ENCODE results near the gene OTULINL. TPM values are rescaled to one million over a fixed set of nuclear protein-coding genes. Genes with fewer than 3 reads are reported as not detected.

The OTULINL gene
- total and polyA plus RNA-seq, 4 donors: 19.9 to 35.0 (median 25.5) TPM

DNA sequence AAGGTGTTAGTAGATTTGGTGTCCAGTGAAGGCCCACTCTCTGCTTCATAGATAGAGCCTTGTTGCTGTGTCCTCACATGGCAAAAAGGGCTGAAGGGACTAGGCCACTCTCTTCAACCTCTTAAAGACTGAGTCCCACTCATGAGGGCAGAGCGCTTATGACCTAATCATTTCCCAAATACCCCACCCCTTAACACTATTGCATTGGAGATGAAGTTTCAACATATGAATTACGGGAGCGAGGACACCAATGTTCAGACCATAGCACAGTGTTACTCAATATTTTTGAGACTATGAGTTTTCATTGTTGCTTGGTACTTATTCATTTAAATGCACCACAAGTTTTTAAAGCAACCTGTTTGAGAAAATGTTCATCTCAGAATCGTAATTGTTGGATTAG is 8.8 kb upstream of the OTULINL start:
- H3K4me3 ChIP-seq (ENCODE audit: low read depth, low read length): no peak overlapping the region
- DNase-seq (ENCODE audit: low read depth in 4 of 6, low spot score in 6 of 6): no peak
- no peaks in the 10 kb centered on the region for H3K36me3 ChIP-seq (ENCODE audit: control insufficient read depth, insufficient read depth, low read length)
- peaks cover 3% of the 10 kb centered on the region for H3K4me1 ChIP-seq (ENCODE audit: control insufficient read depth, insufficient read depth, low read length)
- no peaks in the 10 kb centered on the region for H3K9me3 ChIP-seq (ENCODE audit: control insufficient read depth, insufficient read depth, low read length)
- H3K27me3 ChIP-seq (ENCODE audit: control insufficient read depth, insufficient read depth, low read length): no peaks in the 10 kb centered on the region
- 100% methylated on average over 1 of the region's 4 CpGs for WGBS (ENCODE audit: insufficient coverage)
- peak overlapping the region; percentile 22 for H3K27ac ChIP-seq (ENCODE audit: low read depth, low read length)

DNA sequence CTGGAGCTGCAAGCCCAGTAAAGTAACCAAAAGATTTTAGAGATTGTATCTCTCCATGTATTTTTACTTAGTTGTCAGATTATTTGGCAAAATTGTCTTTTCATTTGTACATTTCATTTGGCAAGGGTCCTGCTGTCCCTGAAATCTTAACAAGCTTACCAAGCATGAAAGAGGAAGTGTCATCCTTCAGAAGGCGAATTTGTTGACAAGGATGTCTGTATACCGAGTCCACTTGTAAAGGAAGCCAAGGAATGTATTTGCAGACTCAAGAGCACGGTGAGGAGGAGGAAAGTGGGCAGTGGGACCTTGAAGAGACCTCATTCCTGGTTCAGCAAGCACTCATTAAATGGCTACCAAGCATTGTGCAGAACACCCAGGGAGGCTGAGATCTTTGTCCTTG is 7.5 kb upstream of the OTULINL start:
- peak in 1 of 6 donors; percentile 65 for DNase-seq (ENCODE audit: low read depth in 4 of 6, low spot score in 6 of 6)
- Histone ChIP-seq H3K27ac (ENCODE audit: low read depth, low read length) (no peak overlapping the region), H3K9me3 (ENCODE audit: control insufficient read depth, insufficient read depth, low read length) (peaks cover 2% of the 10 kb centered on the region), H3K4me3 (ENCODE audit: low read depth, low read length) (no peak overlapping the region), H3K36me3 (ENCODE audit: control insufficient read depth, insufficient read depth, low read length) (no peaks in the 10 kb centered on the region), H3K4me1 (ENCODE audit: control insufficient read depth, insufficient read depth, low read length) (peaks cover 3% of the 10 kb centered on the region), H3K27me3 (ENCODE audit: control insufficient read depth, insufficient read depth, low read length) (no peaks in the 10 kb centered on the region)
- WGBS (ENCODE audit: insufficient coverage): 80% methylated on average over 3 of the region's 3 CpGs

DNA sequence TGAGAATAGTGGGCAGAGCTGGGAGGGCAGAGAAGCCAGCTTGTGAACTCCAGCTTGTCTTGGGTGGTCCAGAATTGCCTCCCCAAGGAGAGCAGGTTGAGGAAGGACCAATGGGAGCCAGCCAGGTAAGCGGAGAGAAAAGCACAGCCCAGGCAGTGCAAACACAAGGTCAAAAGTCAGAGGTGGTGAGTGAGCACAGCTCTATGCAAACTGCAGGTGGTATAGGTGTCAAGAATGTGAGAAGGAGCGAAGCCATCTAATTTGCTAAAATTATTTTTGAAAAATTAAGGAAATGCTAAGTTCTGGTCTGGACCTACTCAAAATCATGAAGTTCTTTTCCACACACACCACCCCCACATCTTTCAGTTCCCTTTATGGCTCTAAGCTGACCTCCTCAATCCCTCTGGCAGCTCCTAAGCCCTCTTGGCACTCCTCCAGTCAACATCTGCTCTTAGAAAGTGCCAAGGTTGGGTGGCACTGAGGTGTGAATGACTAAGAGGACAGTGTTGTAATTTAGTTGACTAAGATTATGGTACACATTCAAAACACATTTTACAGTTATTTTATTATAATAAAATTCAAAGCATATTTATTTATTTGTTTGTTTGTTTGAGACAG is 6.6 kb upstream of the OTULINL start:
- 100% methylated on average over 1 of the region's 2 CpGs for whole genome bisulfite sequencing (ENCODE audit: insufficient coverage)
- H3K27me3 ChIP-seq (ENCODE audit: control insufficient read depth, insufficient read depth, low read length): no peaks in the 10 kb centered on the region
- H3K9me3 ChIP-seq (ENCODE audit: control insufficient read depth, insufficient read depth, low read length): peaks cover 2% of the 10 kb centered on the region
- peaks cover 3% of the 10 kb centered on the region for H3K4me1 ChIP-seq (ENCODE audit: control insufficient read depth, insufficient read depth, low read length)
- DNase-seq (ENCODE audit: low read depth in 4 of 6, low spot score in 6 of 6): peak in 1 of 6 donors; percentile 60
- H3K4me3 ChIP-seq (ENCODE audit: low read depth, low read length): no peak overlapping the region
- H3K27ac ChIP-seq (ENCODE audit: low read depth, low read length): no peak overlapping the region
- no peaks in the 10 kb centered on the region for H3K36me3 ChIP-seq (ENCODE audit: control insufficient read depth, insufficient read depth, low read length)

DNA sequence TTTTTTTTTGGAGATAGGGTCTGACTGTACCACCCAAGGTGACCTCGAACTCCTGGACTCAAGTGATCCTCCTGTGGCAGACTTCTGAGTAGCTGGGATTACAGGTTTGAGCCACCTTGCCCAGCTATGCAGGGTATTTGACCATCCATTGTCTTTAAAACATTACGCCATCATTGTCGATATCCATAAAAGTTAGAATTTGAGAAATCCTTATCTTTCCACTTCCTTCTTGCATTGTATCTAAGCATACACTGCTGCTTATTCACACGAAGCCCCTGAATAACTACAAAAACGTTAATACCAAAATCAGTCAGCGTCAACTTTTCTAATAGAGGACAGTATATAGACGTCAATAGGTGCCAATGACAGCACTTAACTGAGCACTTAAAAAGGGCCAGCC is 5.4 kb upstream of the OTULINL start:
- Histone ChIP-seq H3K36me3 (ENCODE audit: control insufficient read depth, insufficient read depth, low read length) (no peaks in the 10 kb centered on the region), H3K9me3 (ENCODE audit: control insufficient read depth, insufficient read depth, low read length) (peaks cover 2% of the 10 kb centered on the region), H3K4me1 (ENCODE audit: control insufficient read depth, insufficient read depth, low read length) (peaks cover 8% of the 10 kb centered on the region), H3K4me3 (ENCODE audit: low read depth, low read length) (no peak overlapping the region), H3K27me3 (ENCODE audit: control insufficient read depth, insufficient read depth, low read length) (no peaks in the 10 kb centered on the region), H3K27ac (ENCODE audit: low read depth, low read length) (no peak overlapping the region)
- WGBS (ENCODE audit: insufficient coverage): 95% methylated on average over 6 of the region's 7 CpGs
- no peak for DNase-seq (ENCODE audit: low read depth in 4 of 6, low spot score in 6 of 6)

DNA sequence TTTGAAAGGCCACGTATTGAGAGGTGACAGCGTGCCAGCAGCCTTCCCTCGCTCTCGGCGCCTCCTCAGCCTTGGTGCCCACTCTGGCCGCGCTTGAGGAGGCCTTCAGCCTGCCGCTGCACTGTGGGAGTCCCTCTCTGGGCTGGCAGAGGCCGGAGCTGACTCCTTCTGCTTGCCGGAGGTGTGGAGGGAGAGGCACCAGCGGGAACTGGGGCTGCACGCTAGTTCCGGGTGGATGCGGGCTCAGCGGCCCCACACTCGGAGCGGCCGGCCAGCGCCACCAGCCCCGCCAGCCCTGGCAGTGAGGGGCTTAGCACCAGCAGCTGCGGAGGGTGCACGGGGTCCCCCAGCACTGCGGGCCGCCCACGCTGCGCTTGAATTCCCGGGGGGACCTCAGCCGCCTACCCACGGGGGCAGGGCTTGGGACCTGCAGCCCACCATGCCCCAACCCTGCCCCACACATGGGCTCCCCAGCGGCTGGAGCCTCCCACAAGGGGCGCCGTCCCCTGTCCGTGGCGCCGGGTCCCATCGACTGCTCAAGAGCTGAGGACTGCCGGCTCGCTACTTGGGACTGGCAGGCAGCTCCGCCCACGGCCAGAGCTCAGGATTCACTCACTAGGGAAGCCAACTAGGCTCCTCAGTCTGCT is 4.4 kb upstream of the OTULINL start:
- H3K27me3 ChIP-seq (ENCODE audit: control insufficient read depth, insufficient read depth, low read length): peaks cover 3% of the 10 kb centered on the region
- H3K4me3 ChIP-seq (ENCODE audit: low read depth, low read length): no peak overlapping the region
- 94% methylated on average over 40 of the region's 40 CpGs for WGBS (ENCODE audit: insufficient coverage)
- peaks cover 10% of the 10 kb centered on the region for H3K4me1 ChIP-seq (ENCODE audit: control insufficient read depth, insufficient read depth, low read length)
- DNase-seq (ENCODE audit: low read depth in 4 of 6, low spot score in 6 of 6): no peak
- H3K9me3 ChIP-seq (ENCODE audit: control insufficient read depth, insufficient read depth, low read length): peaks cover 2% of the 10 kb centered on the region
- no peak overlapping the region for H3K27ac ChIP-seq (ENCODE audit: low read depth, low read length)
- H3K36me3 ChIP-seq (ENCODE audit: control insufficient read depth, insufficient read depth, low read length): no peaks in the 10 kb centered on the region

DNA sequence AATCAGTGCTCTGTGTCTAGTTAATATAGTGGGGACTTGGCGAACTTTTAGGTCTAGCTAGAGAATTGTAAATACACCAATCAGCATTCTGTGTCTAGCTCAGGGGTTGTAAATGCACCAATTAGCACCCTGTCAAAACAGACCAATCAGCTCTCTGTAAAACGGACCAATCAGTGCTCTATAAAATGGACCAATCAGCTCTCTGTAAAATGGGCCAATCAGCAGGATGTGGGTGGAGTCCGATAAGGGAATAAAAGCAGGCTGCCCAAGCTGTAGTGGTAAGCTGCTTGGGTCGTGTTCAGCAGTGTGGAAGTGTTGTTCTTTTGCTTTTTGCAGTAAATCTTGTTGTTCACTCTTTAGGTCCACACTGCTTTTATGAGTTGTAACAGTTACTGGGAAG is 3.6 kb upstream of the OTULINL start:
- no peak for DNase-seq (ENCODE audit: low read depth in 4 of 6, low spot score in 6 of 6)

DNA sequence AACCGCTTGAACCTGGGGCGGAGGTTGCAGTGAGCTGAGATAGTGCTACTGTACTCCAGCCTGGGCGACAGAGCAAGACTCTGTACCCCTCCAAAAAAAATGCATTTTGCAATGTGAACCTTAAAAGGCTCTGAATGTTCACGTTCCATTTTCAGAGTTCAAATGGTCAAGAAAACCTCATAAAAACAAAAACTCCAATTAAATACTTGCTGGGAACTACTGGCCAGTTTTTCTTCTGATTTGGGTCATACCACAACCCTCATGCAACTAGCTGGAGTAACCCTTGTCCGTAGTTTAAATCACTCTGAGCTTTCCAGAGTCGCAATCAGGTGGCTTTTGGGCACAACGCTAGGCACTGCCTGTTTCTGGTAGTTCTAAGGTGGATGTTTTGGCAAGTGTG is 2.3 kb upstream of the OTULINL start:
- H3K27me3 ChIP-seq (ENCODE audit: control insufficient read depth, insufficient read depth, low read length): peaks cover 3% of the 10 kb centered on the region
- H3K9me3 ChIP-seq (ENCODE audit: control insufficient read depth, insufficient read depth, low read length): peaks cover 2% of the 10 kb centered on the region
- H3K36me3 ChIP-seq (ENCODE audit: control insufficient read depth, insufficient read depth, low read length): no peaks in the 10 kb centered on the region
- 95% methylated on average over 4 of the region's 7 CpGs for WGBS (ENCODE audit: insufficient coverage)
- H3K4me1 ChIP-seq (ENCODE audit: control insufficient read depth, insufficient read depth, low read length): peaks cover 17% of the 10 kb centered on the region
- DNase-seq (ENCODE audit: low read depth in 4 of 6, low spot score in 6 of 6): no peak
- H3K4me3 ChIP-seq (ENCODE audit: low read depth, low read length): no peak overlapping the region
- no peak overlapping the region for H3K27ac ChIP-seq (ENCODE audit: low read depth, low read length)

More for the DNA sequence above, 3.6 kb upstream of the OTULINL start:
- WGBS (ENCODE audit: insufficient coverage): 100% methylated on average over 3 of the region's 4 CpGs
- Histone ChIP-seq H3K36me3 (ENCODE audit: control insufficient read depth, insufficient read depth, low read length) (no peaks in the 10 kb centered on the region), H3K27ac (ENCODE audit: low read depth, low read length) (no peak overlapping the region), H3K27me3 (ENCODE audit: control insufficient read depth, insufficient read depth, low read length) (peaks cover 3% of the 10 kb centered on the region), H3K4me3 (ENCODE audit: low read depth, low read length) (no peak overlapping the region), H3K4me1 (ENCODE audit: control insufficient read depth, insufficient read depth, low read length) (peaks cover 17% of the 10 kb centered on the region), H3K9me3 (ENCODE audit: control insufficient read depth, insufficient read depth, low read length) (peaks cover 2% of the 10 kb centered on the region)

DNA sequence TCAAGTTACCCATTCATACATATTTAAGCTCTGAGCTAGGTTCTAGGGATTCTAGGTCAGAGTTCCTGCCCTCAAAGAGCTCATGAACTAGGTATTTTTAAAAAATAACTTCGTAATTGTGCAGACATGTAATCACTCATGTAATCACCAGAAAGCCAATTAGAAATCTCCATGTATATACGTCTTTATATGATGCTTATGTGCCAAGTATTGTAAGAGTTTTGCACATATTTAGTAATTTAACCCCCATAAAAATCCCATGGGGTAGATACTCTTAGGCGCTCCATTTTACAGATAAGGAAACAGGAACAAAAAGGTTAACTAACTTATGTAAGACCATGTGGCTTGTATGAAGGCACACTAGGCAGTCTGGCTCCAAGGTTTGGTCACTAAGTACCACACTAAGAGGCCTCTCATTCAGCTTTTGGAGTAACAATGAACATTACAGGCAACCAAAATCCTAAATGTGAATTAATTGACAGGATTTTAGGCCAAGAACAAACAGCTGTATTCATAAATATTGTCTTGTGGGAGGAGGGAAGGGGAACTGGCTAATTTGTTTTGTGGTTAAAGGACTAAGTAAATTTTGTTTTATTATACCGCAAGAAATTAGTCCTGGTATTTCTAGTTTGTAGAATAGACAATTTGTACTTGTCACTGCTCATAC is 1.7 kb upstream of the OTULINL start:
- Histone ChIP-seq H3K4me1 (ENCODE audit: control insufficient read depth, insufficient read depth, low read length) (peaks cover 15% of the 10 kb centered on the region), H3K27ac (ENCODE audit: low read depth, low read length) (no peak overlapping the region), H3K9me3 (ENCODE audit: control insufficient read depth, insufficient read depth, low read length) (peaks cover 2% of the 10 kb centered on the region), H3K36me3 (ENCODE audit: control insufficient read depth, insufficient read depth, low read length) (no peaks in the 10 kb centered on the region), H3K4me3 (ENCODE audit: low read depth, low read length) (no peak overlapping the region), H3K27me3 (ENCODE audit: control insufficient read depth, insufficient read depth, low read length) (peaks cover 3% of the 10 kb centered on the region)
- WGBS (ENCODE audit: insufficient coverage): 100% methylated on average over 1 of the region's 4 CpGs
- no peak for DNase-seq (ENCODE audit: low read depth in 4 of 6, low spot score in 6 of 6)

DNA sequence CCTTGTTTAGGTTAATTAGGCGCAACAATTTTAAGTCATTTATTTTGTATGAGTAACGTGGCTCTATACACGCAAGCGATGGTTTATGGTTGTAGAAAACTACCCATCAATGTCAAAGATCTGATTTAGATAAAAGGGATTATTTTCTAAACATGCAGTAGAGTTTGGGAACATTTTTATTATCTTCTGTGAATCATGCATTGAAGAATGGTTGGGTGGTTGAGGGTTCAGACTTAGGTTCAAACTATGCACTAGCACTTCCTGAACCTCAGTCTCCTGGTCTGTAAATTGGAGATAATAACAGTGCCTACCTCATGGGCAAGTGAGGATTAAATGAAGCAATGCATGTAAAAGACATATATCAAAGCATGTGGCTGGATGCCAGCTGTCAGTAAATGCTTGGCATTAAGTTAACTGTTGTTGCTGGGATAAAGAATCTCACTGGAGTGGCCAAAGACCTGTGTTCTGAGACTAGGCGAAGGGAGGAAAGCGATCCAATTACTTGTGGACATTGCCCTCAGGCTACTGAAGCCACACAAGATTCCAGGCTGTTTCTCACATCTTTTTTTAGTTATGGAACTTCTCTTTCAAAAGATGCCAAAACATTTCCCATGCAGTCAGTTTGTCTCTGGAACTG is 1.1 kb upstream of the OTULINL start:
- no peak overlapping the region for H3K27ac ChIP-seq (ENCODE audit: low read depth, low read length)
- H3K36me3 ChIP-seq (ENCODE audit: control insufficient read depth, insufficient read depth, low read length): no peaks in the 10 kb centered on the region
- peaks cover 3% of the 10 kb centered on the region for H3K27me3 ChIP-seq (ENCODE audit: control insufficient read depth, insufficient read depth, low read length)
- peaks cover 2% of the 10 kb centered on the region for H3K9me3 ChIP-seq (ENCODE audit: control insufficient read depth, insufficient read depth, low read length)
- H3K4me1 ChIP-seq (ENCODE audit: control insufficient read depth, insufficient read depth, low read length): peaks cover 14% of the 10 kb centered on the region
- DNase-seq (ENCODE audit: low read depth in 4 of 6, low spot score in 6 of 6): peak in 1 of 6 donors; percentile 46
- WGBS (ENCODE audit: insufficient coverage): 60% methylated on average over 1 of the region's 6 CpGs
- H3K4me3 ChIP-seq (ENCODE audit: low read depth, low read length): no peak overlapping the region
